GM15510 (cell line): Measurements from ENCODE around the gene RBM38.

Experiments
- POLR2A ChIP-seq: IDR thresholded peaks from 3 replicates; pipeline ENCODE4 v1.6.1; 2011; ENCODE audit warnings: borderline replicate concordance; ENCODE audit not compliant: insufficient read length; ENCODE audit errors: extremely low read depth

The RBM38 gene

DNA sequence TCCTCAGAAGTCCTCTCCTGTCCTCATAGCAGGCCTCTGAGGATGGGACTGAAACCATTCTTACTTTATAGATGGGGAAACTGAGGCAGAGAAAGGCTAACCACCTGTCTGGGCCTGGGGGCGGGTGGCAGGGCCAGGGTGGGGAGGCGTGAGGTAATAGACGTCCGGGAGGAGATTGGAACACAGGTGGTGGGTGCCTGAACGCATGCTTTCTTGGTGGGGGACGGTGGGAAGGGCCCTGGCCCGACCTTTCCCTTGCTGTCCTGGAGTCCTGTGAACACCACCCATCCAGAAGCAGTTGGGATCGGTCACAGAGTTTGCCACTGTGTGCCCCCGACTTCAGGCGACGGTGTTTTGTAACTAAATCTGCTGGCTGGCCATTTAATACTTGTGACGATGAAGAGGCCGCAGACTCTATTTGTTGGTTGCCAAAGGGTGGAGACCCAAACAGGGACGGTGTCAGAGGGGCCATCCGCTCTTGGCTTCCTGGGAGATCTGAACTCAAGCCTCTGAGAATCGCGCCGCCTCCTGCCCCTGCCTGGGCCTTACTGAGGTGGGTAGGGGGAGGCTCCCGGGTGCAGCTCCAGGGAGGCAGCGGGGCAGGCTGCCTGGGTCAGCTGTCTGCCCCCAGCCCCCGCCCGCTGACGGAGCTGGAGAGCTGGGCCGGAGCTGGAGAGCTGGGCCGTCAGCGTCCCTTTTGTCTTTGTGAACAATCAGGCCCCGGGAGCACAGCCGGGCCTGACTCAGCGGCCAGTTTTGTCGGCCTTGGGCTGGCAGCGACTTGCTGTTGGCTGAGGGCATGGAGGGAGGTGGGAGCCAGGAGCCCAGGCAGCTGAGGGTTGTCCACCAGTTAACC is 4.1 kb downstream of the RBM38 start:
- no peak for TF ChIP-seq POLR2A

DNA sequence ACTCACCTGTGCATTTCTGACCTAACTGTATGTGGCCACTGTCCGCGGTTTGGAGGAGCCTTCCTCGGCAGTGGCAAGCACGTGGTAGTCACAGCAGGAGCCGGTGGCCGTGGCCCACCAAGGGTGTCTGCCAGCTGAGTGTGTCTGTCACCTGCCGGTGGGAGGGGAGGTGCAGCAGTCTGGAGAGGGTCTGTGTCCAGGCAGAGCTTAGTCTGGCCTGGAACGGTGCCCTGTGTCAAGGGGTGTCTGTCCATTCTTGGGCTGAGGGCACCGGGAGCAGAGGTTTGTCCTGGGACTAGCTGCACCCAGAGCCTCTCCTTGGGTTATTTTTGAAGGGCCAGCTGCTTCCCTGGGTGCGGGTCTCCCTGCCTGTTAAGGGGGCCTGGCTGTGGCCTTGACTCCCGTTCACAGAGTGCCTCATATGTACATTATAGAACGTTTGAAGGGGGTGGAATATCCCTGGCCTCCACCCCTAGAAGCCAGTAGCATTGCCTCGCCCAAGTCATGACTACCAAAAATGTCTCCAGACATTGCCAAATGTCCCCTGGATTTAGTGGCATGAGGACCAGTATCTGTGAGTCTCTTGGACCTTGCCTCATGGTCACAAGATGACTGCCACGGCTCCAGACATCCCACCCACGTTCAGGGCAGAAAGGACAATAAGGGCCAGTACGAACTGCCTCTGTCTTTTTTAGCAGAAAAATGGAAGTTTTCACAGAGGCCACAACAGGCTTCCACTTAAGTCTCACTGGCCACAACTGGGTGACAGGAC is 5.2 kb downstream of the RBM38 start:
- TF ChIP-seq POLR2A = no peak

DNA sequence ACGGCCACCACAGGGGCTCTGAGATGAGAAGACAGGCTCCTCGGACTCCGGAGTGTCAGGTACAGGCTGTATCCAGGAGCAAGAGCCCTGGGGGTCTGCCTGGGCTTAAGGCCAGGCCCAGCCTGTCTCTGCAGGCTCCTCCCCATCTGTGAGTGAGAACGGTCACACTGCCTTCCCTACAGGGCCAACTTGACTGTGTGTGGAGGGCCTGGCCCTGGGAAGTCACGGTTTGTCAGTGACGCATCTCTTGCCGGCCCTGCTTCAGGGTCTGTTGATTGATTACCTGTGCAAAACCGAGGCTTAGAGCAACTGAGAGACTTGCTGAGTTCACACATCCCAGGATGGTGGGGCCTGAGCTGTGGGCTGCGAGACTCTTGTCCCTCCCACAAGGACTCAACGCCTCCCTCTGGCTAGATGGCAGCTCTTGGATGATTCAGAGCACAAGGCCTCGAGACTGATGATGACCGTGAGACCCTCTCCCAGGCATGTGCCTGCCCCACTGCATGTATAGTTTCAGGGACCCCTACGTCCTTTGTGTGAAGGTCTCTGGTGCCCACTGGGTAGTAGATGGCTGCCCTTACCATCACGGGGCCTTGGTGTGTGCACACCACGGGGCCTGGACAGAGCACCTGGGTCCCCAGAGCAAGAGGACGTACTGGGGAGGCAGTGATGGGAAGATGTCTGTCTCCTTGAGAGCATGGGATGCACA is 5.9 kb downstream of the RBM38 start:
- no peak for TF ChIP-seq POLR2A

DNA sequence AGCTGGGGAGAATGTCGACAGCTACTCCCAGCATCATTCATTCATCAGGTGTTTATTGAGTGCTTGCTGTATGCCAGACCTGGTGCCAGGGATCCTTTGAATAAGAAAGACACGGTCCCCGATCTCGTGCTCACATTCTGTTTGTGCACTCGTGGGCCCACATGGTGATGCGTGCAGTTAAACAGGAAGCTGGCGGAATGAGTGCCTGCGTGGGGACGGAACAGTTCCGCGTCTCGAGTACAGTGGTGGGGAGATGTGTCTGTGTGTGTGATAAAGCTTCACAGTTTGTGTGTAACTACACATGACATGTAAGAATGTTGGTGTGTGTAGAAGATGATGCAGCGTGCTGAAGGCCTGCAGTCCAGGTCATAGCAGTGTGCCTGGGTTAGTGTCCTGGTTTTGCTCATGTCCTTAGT is 6.5 kb downstream of the RBM38 start:
- TF ChIP-seq POLR2A = no peak

DNA sequence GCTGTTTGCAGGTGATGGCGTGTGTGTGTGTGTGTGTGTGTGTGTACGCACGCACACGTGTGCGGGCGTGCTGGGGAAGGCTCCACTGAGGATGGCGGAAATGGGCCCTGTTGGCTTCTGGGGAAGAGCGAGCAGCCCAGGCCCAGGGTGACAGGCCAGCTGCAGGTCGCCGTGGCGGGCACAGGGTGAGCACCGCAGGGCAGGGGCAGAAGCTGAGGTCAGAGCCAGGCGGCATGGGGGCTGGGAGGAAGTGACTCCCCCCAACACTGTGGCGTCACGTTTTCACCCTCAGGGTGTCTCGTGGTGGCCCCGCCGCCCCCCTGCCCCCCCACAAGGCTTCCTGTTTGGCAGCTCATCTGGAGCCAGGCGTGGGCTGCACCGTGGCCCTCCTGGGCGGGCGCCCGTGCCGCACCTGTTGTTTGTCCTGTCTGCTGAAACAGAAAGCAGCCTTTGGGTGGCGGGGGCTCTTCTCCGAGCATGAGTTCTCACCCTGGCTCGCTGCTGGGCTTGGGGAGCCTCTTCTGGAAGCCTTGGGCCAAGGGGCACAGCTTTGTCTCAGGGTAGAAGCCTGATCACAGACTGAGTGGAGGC is 7.1 kb downstream of the RBM38 start:
- no peak for TF ChIP-seq POLR2A

DNA sequence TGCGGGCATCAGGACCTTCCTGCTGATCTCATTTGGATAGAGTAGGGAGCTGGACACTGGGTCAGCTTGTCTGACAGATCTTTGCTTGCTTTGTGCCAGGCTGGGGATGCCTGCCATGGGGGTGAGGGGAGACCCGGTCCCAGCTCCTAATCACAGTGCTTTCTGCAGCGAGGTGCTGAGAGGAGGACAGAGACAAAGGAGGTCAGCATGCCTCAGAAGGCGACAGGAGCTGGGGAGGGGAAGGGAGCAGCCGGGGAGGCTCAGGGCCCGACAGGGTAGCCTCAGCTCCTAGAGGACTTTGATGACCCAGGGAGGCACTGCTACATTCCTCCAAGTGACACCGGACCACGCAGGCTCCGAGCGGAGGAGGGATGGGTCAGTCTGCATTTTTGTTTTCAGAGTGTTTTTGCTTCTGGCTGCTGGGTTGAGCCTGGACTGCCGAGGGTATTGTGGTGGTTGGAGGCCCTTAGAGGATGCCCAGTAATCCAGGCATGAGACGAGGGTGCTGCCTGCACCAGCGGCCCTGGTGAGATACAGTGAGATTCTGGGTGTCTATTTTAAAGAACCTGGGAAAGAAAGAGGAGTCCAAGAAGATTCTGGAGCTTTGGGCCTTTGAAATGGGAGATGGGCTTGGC is 7.8 kb downstream of the RBM38 start:
- TF ChIP-seq POLR2A = no peak

DNA sequence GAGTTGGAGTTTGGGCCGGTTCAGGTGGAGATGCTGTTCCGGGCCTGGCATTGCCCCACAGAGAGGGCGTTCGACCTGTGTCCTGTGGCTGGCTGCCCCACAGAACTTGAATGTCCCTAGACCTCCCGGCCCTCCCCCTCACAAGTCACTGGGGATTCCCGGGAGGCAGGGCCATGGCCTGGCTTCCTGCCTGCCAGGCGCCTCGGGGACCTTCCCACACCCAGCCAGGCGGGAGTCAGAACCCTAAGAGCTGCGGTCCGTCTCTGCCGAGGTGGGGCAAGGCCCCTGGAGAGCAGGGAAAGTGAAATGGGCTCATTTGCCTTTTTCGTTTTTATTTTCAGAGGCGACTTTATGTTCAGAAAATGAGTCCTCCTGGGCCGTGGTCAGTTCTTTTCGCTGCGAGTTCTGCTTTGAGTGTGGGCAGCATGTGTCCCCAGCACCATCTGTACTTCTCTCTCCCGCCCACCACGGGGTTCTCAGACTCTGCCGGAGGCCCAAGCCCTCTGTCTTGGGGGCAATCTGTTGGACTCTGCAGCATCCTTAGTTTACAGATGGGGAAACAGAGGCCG is 8.5 kb downstream of the RBM38 start:
- peak; percentile 29 for TF ChIP-seq POLR2A

DNA sequence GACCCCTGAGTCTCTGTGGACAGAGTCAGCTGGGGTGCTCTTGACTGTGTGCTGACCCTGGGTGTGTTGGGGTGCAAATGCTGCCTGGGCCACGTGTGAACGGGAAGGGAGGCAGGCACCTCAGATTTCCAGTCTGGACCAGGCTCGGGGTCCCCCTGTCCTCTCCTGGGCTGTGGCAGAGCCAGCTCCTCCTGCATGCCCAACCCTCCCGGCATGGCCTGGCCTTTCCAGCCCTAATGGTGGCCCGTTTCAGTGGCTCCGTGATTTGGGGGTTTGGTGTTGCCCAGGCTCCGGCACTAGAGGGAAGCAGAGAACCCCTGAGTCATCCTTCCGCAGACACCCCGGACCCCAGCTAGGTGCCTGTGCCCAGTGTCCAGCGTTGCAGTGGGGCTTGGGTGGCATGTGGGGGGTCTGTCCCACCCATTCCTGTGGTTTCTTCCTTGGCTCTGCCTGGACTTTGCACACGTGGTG is 9.1 kb downstream of the RBM38 start:
- no peak for TF ChIP-seq POLR2A

DNA sequence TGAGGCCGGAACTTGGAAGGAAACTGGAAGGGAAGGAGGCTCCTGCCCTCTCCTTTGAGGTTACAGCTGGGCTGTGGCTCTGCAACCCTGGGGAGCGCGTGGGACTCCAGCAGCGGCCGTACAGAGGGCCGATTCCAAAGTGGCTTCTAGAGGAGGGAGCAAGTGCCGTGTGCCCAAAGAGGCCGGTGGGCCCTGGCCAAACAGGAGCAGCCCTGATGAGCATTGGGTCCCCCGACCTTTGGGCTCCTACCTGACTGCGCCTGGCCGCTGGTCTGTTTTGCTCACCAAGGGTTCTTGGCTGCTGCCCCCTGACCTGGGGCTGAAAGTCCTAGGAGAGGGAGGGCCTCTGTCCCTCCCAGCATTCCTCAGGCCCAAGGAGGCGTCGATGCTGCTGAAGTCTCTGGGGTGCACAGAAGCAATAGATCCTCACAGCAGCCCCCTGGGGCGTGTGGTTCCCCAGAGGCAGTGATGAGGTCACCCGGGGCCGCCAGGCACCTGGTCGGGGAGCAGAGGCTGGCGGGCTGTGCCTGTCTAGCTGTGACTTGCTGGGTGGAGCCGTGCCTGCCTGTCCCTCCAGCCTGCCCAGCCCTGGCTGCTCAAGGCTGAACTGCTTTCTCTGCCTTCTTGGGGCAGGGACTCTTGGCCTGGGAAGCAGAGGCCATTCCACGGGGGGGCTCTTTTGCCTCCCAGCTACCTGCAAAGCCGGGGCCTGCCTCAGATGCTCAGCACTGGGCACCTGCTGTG is 9.8 kb downstream of the RBM38 start:
- no peak for TF ChIP-seq POLR2A

DNA sequence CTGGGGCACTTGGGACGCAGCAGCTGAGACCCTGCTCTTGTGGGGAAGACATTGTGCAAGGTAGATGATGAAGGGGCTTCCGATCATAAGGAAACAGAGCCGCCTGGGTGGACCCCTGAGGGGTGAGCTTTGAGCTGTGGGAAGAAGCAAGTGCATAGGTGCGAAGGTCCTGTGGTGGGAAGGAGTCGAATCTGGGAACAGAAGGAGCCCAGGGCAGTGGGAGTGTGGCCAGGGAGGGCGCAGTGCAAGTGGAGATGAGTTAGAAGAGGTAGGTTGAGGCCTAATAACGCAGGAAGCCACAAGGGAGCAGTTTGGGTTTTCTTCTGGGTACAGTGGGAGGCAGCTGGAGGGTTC is 10.3 kb downstream of the RBM38 start:
- TF ChIP-seq POLR2A = no peak

DNA sequence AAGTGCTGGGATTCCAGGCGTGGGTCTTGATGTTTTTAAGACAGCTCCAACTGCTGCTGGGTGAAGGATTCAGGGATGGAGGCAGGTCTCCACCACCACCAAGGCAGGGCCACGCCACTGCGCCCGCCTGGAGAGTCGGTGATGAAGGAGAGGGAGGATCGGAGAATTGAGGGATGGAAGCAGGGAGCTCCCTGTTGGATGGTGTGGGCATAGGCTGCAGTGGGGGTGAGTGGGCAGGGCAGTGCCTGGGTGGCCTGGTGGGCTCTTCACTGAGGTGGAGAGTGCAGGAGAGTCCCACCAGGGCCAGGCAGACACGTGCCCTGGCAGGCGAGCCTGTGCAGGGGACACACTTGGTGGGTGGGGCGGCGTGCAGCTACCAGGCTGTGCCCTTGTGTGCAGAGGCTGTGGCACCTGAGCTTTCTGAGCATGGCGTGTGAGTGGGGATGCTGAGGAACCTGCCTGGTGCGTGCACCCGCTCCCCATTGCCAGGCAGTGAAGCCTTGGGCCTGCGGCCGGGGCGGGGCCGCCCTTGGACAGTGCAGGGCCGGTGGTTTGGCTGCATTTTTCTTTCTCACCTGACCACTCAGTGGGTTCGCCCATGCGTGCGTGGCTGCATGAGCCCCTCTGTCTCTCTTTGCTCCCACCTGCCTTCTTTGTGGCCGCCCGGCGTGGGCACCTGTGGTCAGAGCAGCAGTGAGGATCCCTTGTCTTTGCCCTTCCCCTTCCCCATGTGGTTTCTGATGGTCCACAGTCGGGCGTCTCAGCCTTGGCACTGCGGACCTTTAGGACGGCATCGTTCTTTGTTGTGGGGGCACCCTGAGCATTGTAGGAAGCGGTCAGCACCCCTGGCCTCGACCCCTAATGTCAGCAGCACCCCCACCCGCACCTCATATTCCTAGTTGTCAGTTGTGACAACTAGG is 11.3 kb downstream of the RBM38 start:
- no peak for TF ChIP-seq POLR2A

DNA sequence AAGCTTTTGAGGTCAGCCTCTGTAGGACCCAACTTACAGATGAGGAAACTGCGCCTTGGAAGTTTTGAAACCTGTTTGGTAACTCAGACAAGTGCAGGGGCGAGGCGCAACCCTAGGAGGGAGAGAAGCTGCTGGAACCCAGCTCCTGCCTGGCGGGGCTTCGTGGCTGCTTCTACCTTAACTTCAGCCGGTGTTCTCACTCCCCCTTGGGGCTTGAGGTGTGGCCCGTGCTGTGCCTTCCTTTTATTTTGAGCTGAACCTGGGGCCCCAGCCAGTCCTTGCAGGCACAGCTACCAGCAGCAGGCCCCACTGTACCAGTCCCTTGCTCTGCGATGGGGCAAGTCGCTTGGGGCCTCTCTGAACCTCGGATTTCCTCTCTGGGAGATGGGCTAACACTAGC is 12.0 kb downstream of the RBM38 start:
- no peak for TF ChIP-seq POLR2A
